ENCODE data around the gene OR4K2. TPM values are rescaled to one million over a fixed set of nuclear protein-coding genes. Genes with fewer than 3 reads are reported as not detected.
"Not testable (repeated sequence)": the region's sequence is repeated elsewhere in the genome, so short reads cannot be mapped to it uniquely, and the experiment has no call there.

OR4K2 gene
- total RNA-seq (2014; rRNA removed; shearing (Covaris generic)) = not detected in 2 replicates

- Histone ChIP-seq H3K27me3 (no peaks in the 10 kb centered on the region), H3K4me1 (no peaks in the 10 kb centered on the region), H3K4me3 (no peak within 1 kb of the TSS), H3K36me3 (no peaks in the 10 kb centered on the region), H3K27ac (no peak within 1 kb of the TSS), H3K9me3 (replicated peaks) (no peaks in the 10 kb centered on the region)
- DNase-seq = no peak
These were observed at the start of gene OR4K2 for GRCh38 chr14:19874842-19875241. TSS of gene OR4K2 (plus strand) at chr14:19875142. CDS start at chr14:19876268, 1,126 bp downstream.

- H3K9me3 ChIP-seq (replicated peaks); H3K27me3 ChIP-seq; H3K36me3 ChIP-seq; H3K4me3 ChIP-seq; H3K27ac ChIP-seq; DNase-seq; H3K4me1 ChIP-seq: not testable (repeated sequence)
These were observed 47.2 kb upstream of the OR4K2 start for GRCh38 chr14:19827626-19828244.

- H3K9me3 ChIP-seq (replicated peaks) = no peaks in the 10 kb centered on the region; the same call in 1 of the 2 replicates
- no peaks in the 10 kb centered on the region for H3K4me1 ChIP-seq
- no peaks in the 10 kb centered on the region for H3K27me3 ChIP-seq
- no peak overlapping the region for H3K4me3 ChIP-seq
- H3K27ac ChIP-seq = no peak overlapping the region
- DNase-seq = no peak
- no peaks in the 10 kb centered on the region for H3K36me3 ChIP-seq
These were observed 46.6 kb upstream of the OR4K2 start for GRCh38 chr14:19828314-19828713.

- DNase-seq; H3K9me3 ChIP-seq (replicated peaks): not testable (repeated sequence)
These were observed 40.6 kb upstream of the OR4K2 start for GRCh38 chr14:19834203-19834848.

GRCh38 chr14:19838433-19838832, 36.5 kb upstream of the OR4K2 start:
- Histone ChIP-seq H3K27ac (no peak overlapping the region), H3K27me3 (no peaks in the 10 kb centered on the region), H3K36me3 (no peaks in the 10 kb centered on the region), H3K4me1 (no peaks in the 10 kb centered on the region), H3K4me3 (no peak overlapping the region), H3K9me3 (replicated peaks) (no peaks in the 10 kb centered on the region)
- DNase-seq = no peak

More at GRCh38 chr14:19834203-19834848, 40.6 kb upstream of the OR4K2 start:
- not testable (repeated sequence) for H3K27me3 ChIP-seq, H3K27ac ChIP-seq, H3K36me3 ChIP-seq, H3K4me3 ChIP-seq, H3K4me1 ChIP-seq

GRCh38 chr14:19851365-19851764, 23.6 kb upstream of the OR4K2 start:
- H3K4me1 ChIP-seq = no peaks in the 10 kb centered on the region
- no peaks in the 10 kb centered on the region for H3K9me3 ChIP-seq (replicated peaks)
- H3K27me3 ChIP-seq = no peaks in the 10 kb centered on the region
- H3K36me3 ChIP-seq = no peaks in the 10 kb centered on the region
- no peak overlapping the region for H3K27ac ChIP-seq
- H3K4me3 ChIP-seq = no peak overlapping the region
- no peak for DNase-seq

- H3K9me3 ChIP-seq (replicated peaks); H3K4me3 ChIP-seq; H3K4me1 ChIP-seq; H3K36me3 ChIP-seq; H3K27ac ChIP-seq; H3K27me3 ChIP-seq; DNase-seq: not testable (repeated sequence)
These were observed 8.8 kb upstream of the OR4K2 start for GRCh38 chr14:19866061-19866669.

- DNase-seq = no peak
These were observed 1.8 kb upstream of the OR4K2 start for GRCh38 chr14:19873178-19873577.

GRCh38 chr14:19878029-19878642, 3.2 kb downstream of the OR4K2 start:
- H3K4me3 ChIP-seq = no peak overlapping the region
- H3K27ac ChIP-seq = no peak overlapping the region
- H3K9me3 ChIP-seq (replicated peaks) = no peaks in the 10 kb centered on the region
- H3K27me3 ChIP-seq = no peaks in the 10 kb centered on the region
- no peaks in the 10 kb centered on the region for H3K36me3 ChIP-seq
- peak in 1 of 2 experiments; percentile 42 for DNase-seq
- H3K4me1 ChIP-seq = no peaks in the 10 kb centered on the region

More at GRCh38 chr14:19873178-19873577, 1.8 kb upstream of the OR4K2 start:
- no peaks in the 10 kb centered on the region for H3K4me1 ChIP-seq
- H3K27ac ChIP-seq = no peak overlapping the region
- no peaks in the 10 kb centered on the region for H3K9me3 ChIP-seq (replicated peaks)
- no peak overlapping the region for H3K4me3 ChIP-seq
- H3K27me3 ChIP-seq = no peaks in the 10 kb centered on the region
- no peaks in the 10 kb centered on the region for H3K36me3 ChIP-seq

- Histone ChIP-seq H3K9me3 (replicated peaks) (no peaks in the 10 kb centered on the region), H3K27me3 (no peaks in the 10 kb centered on the region), H3K4me1 (no peaks in the 10 kb centered on the region), H3K27ac (no peak overlapping the region), H3K4me3 (no peak overlapping the region), H3K36me3 (no peaks in the 10 kb centered on the region)
- no peak for DNase-seq
These were observed 20.3 kb downstream of the OR4K2 start for GRCh38 chr14:19895282-19895681.

GRCh38 chr14:19900999-19901398, 26.1 kb downstream of the OR4K2 start:
- no peaks in the 10 kb centered on the region for H3K36me3 ChIP-seq
- no peaks in the 10 kb centered on the region for H3K9me3 ChIP-seq (replicated peaks)
- H3K27me3 ChIP-seq = no peaks in the 10 kb centered on the region
- DNase-seq = no peak
- no peaks in the 10 kb centered on the region for H3K4me1 ChIP-seq
- no peak overlapping the region for H3K27ac ChIP-seq
- H3K4me3 ChIP-seq = no peak overlapping the region

GRCh38 chr14:19902409-19902808, 27.5 kb downstream of the OR4K2 start:
- H3K36me3 ChIP-seq = no peaks in the 10 kb centered on the region
- H3K27me3 ChIP-seq = no peaks in the 10 kb centered on the region
- DNase-seq = no peak
- H3K4me1 ChIP-seq = no peaks in the 10 kb centered on the region
- H3K27ac ChIP-seq = no peak overlapping the region
- H3K4me3 ChIP-seq = no peak overlapping the region
- H3K9me3 ChIP-seq (replicated peaks) = no peaks in the 10 kb centered on the region

- H3K4me1 ChIP-seq = no peaks in the 10 kb centered on the region
- H3K4me3 ChIP-seq = no peak overlapping the region
- H3K9me3 ChIP-seq (replicated peaks) = no peaks in the 10 kb centered on the region
- no peak overlapping the region for H3K27ac ChIP-seq
- H3K36me3 ChIP-seq = no peaks in the 10 kb centered on the region
- no peaks in the 10 kb centered on the region for H3K27me3 ChIP-seq
- no peak for DNase-seq
These were observed 31.7 kb downstream of the OR4K2 start for GRCh38 chr14:19906665-19907064.

- Histone ChIP-seq H3K27ac (no peak overlapping the region), H3K9me3 (replicated peaks) (no peaks in the 10 kb centered on the region), H3K4me3 (no peak overlapping the region), H3K4me1 (no peaks in the 10 kb centered on the region), H3K36me3 (no peaks in the 10 kb centered on the region), H3K27me3 (no peaks in the 10 kb centered on the region)
- no peak for DNase-seq
These were observed 36.2 kb downstream of the OR4K2 start for GRCh38 chr14:19911114-19911513.

- Histone ChIP-seq H3K36me3 (no peaks in the 10 kb centered on the region), H3K4me1 (no peaks in the 10 kb centered on the region), H3K9me3 (replicated peaks) (no peaks in the 10 kb centered on the region), H3K27ac (no peak overlapping the region), H3K27me3 (no peaks in the 10 kb centered on the region), H3K4me3 (no peak overlapping the region)
- no peak for DNase-seq
These were observed 42.3 kb downstream of the OR4K2 start for GRCh38 chr14:19917243-19917642.
